IPS-18c (cell line): ENCODE results near the gene DMBX1.

Source experiments
- H3K4me3 ChIP-seq: 2 replicates; pipeline ENCODE4 v1.7.0; 2013; ENCODE audit warnings: low read depth, mild to moderate bottlenecking, low read length, moderate library complexity; ENCODE audit not compliant: insufficient read depth
- H3K9me3 ChIP-seq: one replicate; pipeline ENCODE4 v1.6.1; 2013; ENCODE audit warnings: mild to moderate bottlenecking, low read length, moderate library complexity; ENCODE audit not compliant: control insufficient read depth, insufficient read depth

The DMBX1 gene

GRCh38 chr1:46456411-46456963, 33.1 kb upstream of the DMBX1 start:
- Histone ChIP-seq H3K4me3 (no peak overlapping the region), H3K9me3 (no peaks in the 10 kb centered on the region)

- no peaks in the 10 kb centered on the region for H3K9me3 ChIP-seq
- no peak overlapping the region for H3K4me3 ChIP-seq
Observed at GRCh38 chr1:46457178-46457577, 32.5 kb upstream of the DMBX1 start.

GRCh38 chr1:46458190-46458589, 31.4 kb upstream of the DMBX1 start:
- no peak overlapping the region for H3K4me3 ChIP-seq
- no peaks in the 10 kb centered on the region for H3K9me3 ChIP-seq

GRCh38 chr1:46458846-46459245, 30.8 kb upstream of the DMBX1 start:
- H3K9me3 ChIP-seq, result no peaks in the 10 kb centered on the region
- H3K4me3 ChIP-seq, result no peak overlapping the region

- no peak overlapping the region for H3K4me3 ChIP-seq
- H3K9me3 ChIP-seq, result no peaks in the 10 kb centered on the region
Observed at GRCh38 chr1:46459315-46459714, 30.3 kb upstream of the DMBX1 start.

- H3K9me3 ChIP-seq, result no peaks in the 10 kb centered on the region
Observed at GRCh38 chr1:46461017-46461808, 28.4 kb upstream of the DMBX1 start.

GRCh38 chr1:46461809-46462448, 27.7 kb upstream of the DMBX1 start:
- H3K4me3 ChIP-seq, result no peak overlapping the region
- no peaks in the 10 kb centered on the region for H3K9me3 ChIP-seq

More at GRCh38 chr1:46461017-46461808, 28.4 kb upstream of the DMBX1 start:
- no peak overlapping the region for H3K4me3 ChIP-seq

GRCh38 chr1:46464013-46464548, 25.6 kb upstream of the DMBX1 start:
- no peaks in the 10 kb centered on the region for H3K9me3 ChIP-seq
- no peak overlapping the region for H3K4me3 ChIP-seq

- Histone ChIP-seq H3K4me3 (no peak overlapping the region), H3K9me3 (no peaks in the 10 kb centered on the region)
Observed at GRCh38 chr1:46464915-46465314, 24.7 kb upstream of the DMBX1 start.

- Histone ChIP-seq H3K4me3 (peak overlapping the region; percentile 55), H3K9me3 (no peaks in the 10 kb centered on the region)
Observed at GRCh38 chr1:46465981-46466476, 23.6 kb upstream of the DMBX1 start.

- peak overlapping the region; percentile 55 for H3K4me3 ChIP-seq
- H3K9me3 ChIP-seq, result no peaks in the 10 kb centered on the region
Observed at GRCh38 chr1:46466477-46467182, 23.0 kb upstream of the DMBX1 start.

GRCh38 chr1:46467183-46467504, 22.5 kb upstream of the DMBX1 start:
- peak overlapping the region; percentile 55 for H3K4me3 ChIP-seq
- no peaks in the 10 kb centered on the region for H3K9me3 ChIP-seq

- H3K9me3 ChIP-seq, result no peaks in the 10 kb centered on the region
- H3K4me3 ChIP-seq, result no peak overlapping the region
Observed at GRCh38 chr1:46469881-46470280, 19.8 kb upstream of the DMBX1 start.

- no peaks in the 10 kb centered on the region for H3K9me3 ChIP-seq
Observed at GRCh38 chr1:46471848-46472492, 17.7 kb upstream of the DMBX1 start.

GRCh38 chr1:46472498-46473181, 17.0 kb upstream of the DMBX1 start:
- Histone ChIP-seq H3K9me3 (no peaks in the 10 kb centered on the region), H3K4me3 (no peak overlapping the region)

More at GRCh38 chr1:46471848-46472492, 17.7 kb upstream of the DMBX1 start:
- H3K4me3 ChIP-seq, result no peak overlapping the region

- no peaks in the 10 kb centered on the region for H3K9me3 ChIP-seq
- H3K4me3 ChIP-seq, result no peak overlapping the region
Observed at GRCh38 chr1:46473991-46474390, 15.6 kb upstream of the DMBX1 start.
